Thyroid gland (tissue), 4 donors: ENCODE results near the gene FBXL7. TPM values are rescaled to one million over a fixed set of nuclear protein-coding genes. Genes with fewer than 3 reads are reported as not detected.

Experiments used
- DNase-seq, 2 donors: peaks; one replicate each; pipeline ENCODE4 v3.0.0-alpha.2; 2019
- H3K27ac ChIP-seq, 3 donors: fragments of 200-600 bp; sonication (generic); 1 replicate in 2 of 3; 2 replicates in 1 of 3; pipeline ENCODE4 v1.5.1; 2016 to 2019; ENCODE audit warnings: mild to moderate bottlenecking in 1 of 3, moderate library complexity in 1 of 3
- H3K27me3 ChIP-seq: fragments of 200-600 bp; sonication (generic); one replicate; pipeline ENCODE4 v1.5.1; 2019
- H3K36me3 ChIP-seq, 2 donors: fragments of 200-600 bp; sonication (generic); one replicate each; pipeline ENCODE4 v1.5.1; 2016 to 2019
- H3K4me1 ChIP-seq, 2 donors: fragments of 200-600 bp; sonication (generic); one replicate each; pipeline ENCODE4 v1.5.1; 2017 to 2019
- H3K4me3 ChIP-seq, 3 donors: fragments of 200-600 bp; sonication (generic); replicated peaks in 1 of 3; 1 replicate in 2 of 3; 2 replicates in 1 of 3; pipeline ENCODE4 v1.5.1; 2016; ENCODE audit warnings: mild to moderate bottlenecking in 1 of 3
- H3K9me3 ChIP-seq: fragments of 200-600 bp; sonication (generic); one replicate; pipeline ENCODE4 v1.5.1; 2017
- POLR2A ChIP-seq, 2 donors: fragments of 450-650 bp; IDR thresholded peaks; one replicate each; pipeline ENCODE4 v1.6.1; 2017; ENCODE audit warnings: antibody characterized with exemption in 2 of 2, mild to moderate bottlenecking in 2 of 2, moderate library complexity in 1 of 2
- WGBS, 2 donors: methylation state at CpG; one replicate each; pipeline ENCODE4 v1.1.5; 2017; 5-methylcytosine and 5-hydroxymethylcytosine counted together
- intact Hi-C: fragments of 100-400 bp; cut with DNase I; formaldehyde crosslinking; loops from one replicate; pipeline ENCODE4 v1.15.1; 2023
- total RNA-seq, 4 donors: library from RNA; depleted of rRNA; stranded (reverse); fragments of >200 nt; gene quantifications; one replicate each; pipeline ENCODE4 v1.2.3, GENCODE V29; 2016
- TF ChIP-seq, protein P1 (sequence below), 6 experiments: fragments of 200-600 bp in 3 of 6; fragments of 450-650 bp in 3 of 6; sonication (generic) in 3 of 6; IDR thresholded peaks; one replicate each; pipeline ENCODE4 v1.5.1; 2016 to 2019; ENCODE audit warnings: antibody characterized with exemption in 6 of 6, mild to moderate bottlenecking in 2 of 6, inconsistent platforms in 1 of 6, moderate library complexity in 1 of 6

FBXL7 gene
- total RNA-seq, 4 donors from 2014 or later, result 6.4 to 11.8 (median 9.2) TPM

DNA sequence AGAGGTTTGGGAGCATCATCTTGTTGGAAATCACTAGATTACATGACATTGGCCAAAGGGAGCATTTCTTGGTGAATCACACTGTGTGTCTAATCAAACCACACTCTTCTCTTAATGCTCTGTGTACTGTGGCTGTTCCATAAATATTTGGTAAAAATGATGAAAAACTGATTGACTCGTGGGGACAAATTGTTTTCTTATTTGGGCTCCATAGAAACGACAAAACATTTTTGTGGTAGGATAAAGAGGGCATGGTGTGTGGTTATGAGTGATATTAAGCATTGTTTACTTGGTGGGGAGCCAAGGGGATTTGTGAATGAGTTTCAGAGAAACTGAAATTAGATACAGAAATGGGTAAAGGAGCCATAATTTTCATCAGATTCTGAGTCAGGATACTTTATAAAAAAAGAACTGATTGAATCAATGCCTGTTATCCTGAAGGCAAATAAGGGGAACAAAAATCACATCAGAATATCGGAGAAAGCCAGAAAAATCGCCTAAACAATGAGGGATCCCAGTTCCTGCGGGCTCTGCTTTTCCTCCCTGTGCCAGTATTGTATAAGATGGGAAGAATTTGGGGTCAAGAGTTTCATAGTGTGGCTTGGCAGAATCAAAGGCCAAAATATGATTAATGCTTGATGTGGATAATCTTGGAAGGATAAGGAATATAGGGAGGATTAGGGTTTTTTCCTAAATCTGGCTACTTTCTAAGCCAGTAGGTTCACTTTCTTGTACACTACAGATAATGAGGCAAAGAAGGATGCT, 33.3 kb downstream of the FBXL7 start:
- Histone ChIP-seq H3K27me3 (no peaks in the 10 kb centered on the region), H3K9me3 (no peaks in the 10 kb centered on the region), H3K36me3 (no peaks in the 10 kb centered on the region), H3K4me1 (no peaks in the 10 kb centered on the region), H3K27ac (no peak overlapping the region), H3K4me3 (no peak overlapping the region)
- intact Hi-C loops, result no loop called here
- no peak for DNase-seq
- TF ChIP-seq, protein P1, sequence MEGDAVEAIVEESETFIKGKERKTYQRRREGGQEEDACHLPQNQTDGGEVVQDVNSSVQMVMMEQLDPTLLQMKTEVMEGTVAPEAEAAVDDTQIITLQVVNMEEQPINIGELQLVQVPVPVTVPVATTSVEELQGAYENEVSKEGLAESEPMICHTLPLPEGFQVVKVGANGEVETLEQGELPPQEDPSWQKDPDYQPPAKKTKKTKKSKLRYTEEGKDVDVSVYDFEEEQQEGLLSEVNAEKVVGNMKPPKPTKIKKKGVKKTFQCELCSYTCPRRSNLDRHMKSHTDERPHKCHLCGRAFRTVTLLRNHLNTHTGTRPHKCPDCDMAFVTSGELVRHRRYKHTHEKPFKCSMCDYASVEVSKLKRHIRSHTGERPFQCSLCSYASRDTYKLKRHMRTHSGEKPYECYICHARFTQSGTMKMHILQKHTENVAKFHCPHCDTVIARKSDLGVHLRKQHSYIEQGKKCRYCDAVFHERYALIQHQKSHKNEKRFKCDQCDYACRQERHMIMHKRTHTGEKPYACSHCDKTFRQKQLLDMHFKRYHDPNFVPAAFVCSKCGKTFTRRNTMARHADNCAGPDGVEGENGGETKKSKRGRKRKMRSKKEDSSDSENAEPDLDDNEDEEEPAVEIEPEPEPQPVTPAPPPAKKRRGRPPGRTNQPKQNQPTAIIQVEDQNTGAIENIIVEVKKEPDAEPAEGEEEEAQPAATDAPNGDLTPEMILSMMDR (IDR thresholded peaks at IDR 0.05), result no peak
- TF ChIP-seq POLR2A (IDR thresholded peaks at IDR 0.05), result no peak
- 71 to 80% methylated on average over 5 of the region's 5 CpGs for WGBS, 2 donors

DNA sequence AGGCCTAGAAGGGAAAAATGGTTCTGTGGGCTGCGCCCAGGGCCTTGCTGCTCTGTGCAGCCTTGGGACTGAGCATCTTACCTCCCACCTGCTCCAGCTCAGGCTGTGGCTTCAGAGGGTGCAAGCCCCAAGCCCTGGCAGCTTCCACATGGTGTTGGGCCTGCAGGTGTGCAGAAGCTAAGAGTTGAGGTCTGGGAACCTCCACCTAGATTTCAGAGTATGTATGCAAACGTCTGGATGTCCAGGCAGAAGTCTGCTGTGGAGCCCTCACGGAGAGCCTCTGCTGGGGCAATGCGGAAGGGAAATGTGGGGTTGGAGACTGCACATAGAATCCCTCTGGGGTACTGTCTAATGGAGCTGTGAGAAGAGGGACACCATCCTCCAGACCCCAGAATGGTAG, 36.0 kb downstream of the FBXL7 start:
- H3K9me3 ChIP-seq, result no peaks in the 10 kb centered on the region
- no peaks in the 10 kb centered on the region for H3K36me3 ChIP-seq
- no peak overlapping the region for H3K27ac ChIP-seq
- WGBS, 2 donors, result 96 to 97% methylated on average over 4 of the region's 4 CpGs
- no peak for DNase-seq
- H3K27me3 ChIP-seq, result no peaks in the 10 kb centered on the region
- TF ChIP-seq POLR2A (IDR thresholded peaks at IDR 0.05), result no peak
- TF ChIP-seq, protein P1 (IDR thresholded peaks at IDR 0.05), result no peak
- no peak overlapping the region for H3K4me3 ChIP-seq
- intact Hi-C loops, result no loop called here
- H3K4me1 ChIP-seq, result no peaks in the 10 kb centered on the region

DNA sequence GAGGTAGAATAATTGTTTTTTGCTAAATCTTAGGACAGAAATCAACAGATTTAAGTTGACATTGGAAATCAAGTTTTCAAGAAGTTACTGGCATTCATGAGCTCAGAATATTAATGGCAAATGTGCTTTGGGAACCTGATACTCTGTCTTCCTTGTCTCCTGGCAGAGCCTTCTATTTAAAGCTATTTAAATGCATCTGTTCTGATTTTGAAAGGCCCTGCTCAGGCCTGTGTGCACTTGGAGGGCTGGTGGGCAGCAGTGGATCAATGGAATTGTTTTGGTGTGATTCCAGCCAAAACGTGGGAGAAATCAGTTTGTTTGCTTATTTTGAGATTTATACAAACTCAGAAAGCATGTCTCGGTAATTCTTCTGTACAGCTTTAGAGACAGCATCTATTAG, 38.5 kb downstream of the FBXL7 start:
- DNase-seq, result no peak
- no peak for TF ChIP-seq POLR2A (IDR thresholded peaks at IDR 0.05)
- TF ChIP-seq, protein P1 (IDR thresholded peaks at IDR 0.05), result no peak

DNA sequence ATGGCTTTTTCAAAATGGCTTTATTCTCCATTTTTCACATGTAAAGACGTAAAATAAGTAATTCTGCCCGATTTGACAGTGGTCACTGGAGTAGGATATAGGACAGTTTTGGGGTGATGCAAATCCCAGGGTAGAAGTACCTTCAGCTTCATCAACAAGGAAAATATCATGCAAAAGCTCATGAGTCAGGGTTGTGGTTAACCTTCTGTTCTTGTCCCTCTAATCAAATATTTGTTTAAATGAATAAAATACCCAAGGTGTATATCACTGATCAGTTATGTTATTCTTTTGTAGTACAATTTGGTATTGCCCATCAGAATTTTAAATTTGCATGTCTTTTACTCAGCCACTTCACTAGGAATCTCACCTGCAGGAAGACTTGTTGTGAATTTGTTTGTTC, 40.0 kb downstream of the FBXL7 start:
- DNase-seq, result no peak
- no peaks in the 10 kb centered on the region for H3K9me3 ChIP-seq
- intact Hi-C loops, result no loop called here
- no peak overlapping the region for H3K27ac ChIP-seq
- TF ChIP-seq, protein P1 (IDR thresholded peaks at IDR 0.05), result no peak
- no peak for TF ChIP-seq POLR2A (IDR thresholded peaks at IDR 0.05)
- no peaks in the 10 kb centered on the region for H3K27me3 ChIP-seq
- H3K4me3 ChIP-seq, result no peak overlapping the region
- WGBS, 2 donors, result 88 to 92% methylated on average over 2 of the region's 2 CpGs
- no peaks in the 10 kb centered on the region for H3K4me1 ChIP-seq
- H3K36me3 ChIP-seq, result no peaks in the 10 kb centered on the region

More for the DNA sequence above, 38.5 kb downstream of the FBXL7 start:
- Histone ChIP-seq H3K27ac (no peak overlapping the region), H3K36me3 (no peaks in the 10 kb centered on the region), H3K4me3 (no peak overlapping the region), H3K9me3 (no peaks in the 10 kb centered on the region), H3K27me3 (no peaks in the 10 kb centered on the region), H3K4me1 (no peaks in the 10 kb centered on the region)
- WGBS, 2 donors, result 53 to 57% methylated on average over 2 of the region's 2 CpGs
- intact Hi-C loops, result no loop called here

DNA sequence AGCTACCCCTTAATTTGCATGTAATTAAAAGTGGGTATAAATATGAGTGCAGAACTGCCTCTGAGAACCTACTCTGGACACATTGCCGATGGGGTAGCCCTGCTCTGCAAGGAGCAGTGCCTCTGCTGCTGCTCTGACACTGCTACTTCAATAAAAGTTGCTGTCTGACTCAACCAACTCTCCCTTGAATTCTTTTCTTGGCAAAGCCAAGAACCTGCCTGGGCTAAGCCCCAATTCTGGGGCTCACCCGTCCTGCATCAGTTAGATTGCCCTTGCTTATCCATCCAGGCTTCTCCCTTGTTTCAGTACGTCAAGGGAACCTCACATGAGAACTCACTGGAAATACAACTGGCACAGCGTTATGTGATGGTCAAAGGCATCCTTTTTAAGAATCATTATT, 44.1 kb downstream of the FBXL7 start:
- Histone ChIP-seq H3K4me3 (no peak overlapping the region), H3K4me1 (no peaks in the 10 kb centered on the region), H3K36me3 (no peaks in the 10 kb centered on the region), H3K27ac (no peak overlapping the region), H3K27me3 (no peaks in the 10 kb centered on the region), H3K9me3 (no peaks in the 10 kb centered on the region)
- intact Hi-C loops, result no loop called here
- no peak for DNase-seq
- WGBS, 2 donors, result 86 to 95% methylated on average over 4 of the region's 4 CpGs
- TF ChIP-seq POLR2A (IDR thresholded peaks at IDR 0.05), result no peak
- TF ChIP-seq, protein P1 (IDR thresholded peaks at IDR 0.05), result no peak
